HEK293 (cell line): ENCODE data around the gene RPS15.

Experiments used
- BCL11A ChIP-seq: fragments of 450-650 bp; formaldehyde crosslinking; IDR thresholded peaks from 2 replicates; pipeline ENCODE4 v1.5.1; 2016; ENCODE audit warnings: low read depth, missing biosample characterization, missing genetic modification characterization
- FEZF1 ChIP-seq: fragments of 450-650 bp; formaldehyde crosslinking; IDR thresholded peaks from 2 replicates; pipeline ENCODE4 v1.5.1; 2016; ENCODE audit warnings: missing biosample characterization, missing genetic modification characterization
- GLIS1 ChIP-seq: fragments of 450-650 bp; formaldehyde crosslinking; IDR thresholded peaks from 2 replicates; pipeline ENCODE4 v1.5.1; 2016; ENCODE audit warnings: missing biosample characterization, missing genetic modification characterization
- HOXA7 ChIP-seq: sonication (generic); formaldehyde crosslinking; IDR thresholded peaks from 2 replicates; pipeline ENCODE4 v1.8.1; 2022; ENCODE audit warnings: missing genetic modification reagents, borderline replicate concordance
- IKZF3 ChIP-seq: fragments of 450-650 bp; IDR thresholded peaks from 2 replicates; pipeline ENCODE4 v1.5.0; 2018; ENCODE audit warnings: missing biosample characterization, mild to moderate bottlenecking, missing genetic modification characterization, moderate library complexity
- KLF1 ChIP-seq: fragments of 450-650 bp; formaldehyde crosslinking; IDR thresholded peaks from 2 replicates; pipeline ENCODE4 v1.5.1; 2016; ENCODE audit warnings: missing biosample characterization, missing genetic modification characterization
- OSR2 ChIP-seq: fragments of 450-650 bp; formaldehyde crosslinking; IDR thresholded peaks from 2 replicates; pipeline ENCODE4 v1.5.1; 2016; ENCODE audit warnings: missing biosample characterization, missing genetic modification characterization
- SALL2 ChIP-seq: fragments of 450-650 bp; formaldehyde crosslinking; IDR thresholded peaks from 2 replicates; pipeline ENCODE4 v1.5.0; 2017; ENCODE audit warnings: missing biosample characterization, mild to moderate bottlenecking, missing genetic modification characterization, borderline replicate concordance
- SCRT2 ChIP-seq: fragments of 450-650 bp; formaldehyde crosslinking; IDR thresholded peaks from 2 replicates; pipeline ENCODE4 v1.5.1; 2016; ENCODE audit warnings: missing biosample characterization, missing genetic modification characterization
- SP2 ChIP-seq: fragments of 450-650 bp; formaldehyde crosslinking; IDR thresholded peaks from 2 replicates; pipeline ENCODE4 v1.5.1; 2016; ENCODE audit warnings: missing biosample characterization, missing genetic modification characterization
- TCF7L2 ChIP-seq: IDR thresholded peaks from 2 replicates; pipeline ENCODE4 v1.6.1; 2011; ENCODE audit warnings: low read depth, mild to moderate bottlenecking, inconsistent platforms, low read length, moderate library complexity, borderline replicate concordance
- TSHZ1 ChIP-seq: fragments of 450-650 bp; formaldehyde crosslinking; IDR thresholded peaks from 2 replicates; pipeline ENCODE4 v1.5.1; 2016; ENCODE audit warnings: missing biosample characterization, missing genetic modification characterization, borderline replicate concordance
- ZFHX2 ChIP-seq: fragments of 450-650 bp; formaldehyde crosslinking; conservative IDR thresholded peaks from 2 replicates; pipeline ENCODE4 v1.5.1; 2016; ENCODE audit warnings: missing biosample characterization, missing genetic modification characterization
- ZFP41 ChIP-seq: fragments of 450-650 bp; formaldehyde crosslinking; IDR thresholded peaks from 2 replicates; pipeline ENCODE4 v1.5.1; 2016; ENCODE audit warnings: missing biosample characterization, missing genetic modification characterization, borderline replicate concordance
- ZNF140 ChIP-seq: fragments of 450-650 bp; formaldehyde crosslinking; IDR thresholded peaks from 2 replicates; pipeline ENCODE4 v1.5.1; 2016; ENCODE audit warnings: missing biosample characterization, missing genetic modification characterization
- ZNF221 ChIP-seq: fragments of 450-650 bp; formaldehyde crosslinking; IDR thresholded peaks from 2 replicates; pipeline ENCODE4 v1.5.1; 2017; ENCODE audit warnings: missing biosample characterization, missing genetic modification characterization, borderline replicate concordance
- ZNF513 ChIP-seq: fragments of 450-650 bp; IDR thresholded peaks from 2 replicates; pipeline ENCODE4 v1.5.1; 2018; ENCODE audit warnings: missing biosample characterization, missing genetic modification characterization
- ZNF596 ChIP-seq: fragments of 450-650 bp; IDR thresholded peaks from 2 replicates; pipeline ENCODE4 v1.5.0; 2018; ENCODE audit warnings: missing biosample characterization, mild to moderate bottlenecking, missing genetic modification characterization, moderate library complexity
- ZNF664 ChIP-seq: fragments of 450-650 bp; formaldehyde crosslinking; IDR thresholded peaks from 2 replicates; pipeline ENCODE4 v1.5.1; 2016; ENCODE audit warnings: missing biosample characterization, missing genetic modification characterization
- ZNF76 ChIP-seq: fragments of 450-650 bp; formaldehyde crosslinking; IDR thresholded peaks from 2 replicates; pipeline ENCODE4; 2016; ENCODE audit warnings: low read depth, missing biosample characterization, missing genetic modification characterization, borderline replicate concordance
- ZNF776 ChIP-seq: fragments of 450-650 bp; formaldehyde crosslinking; IDR thresholded peaks from 2 replicates; pipeline ENCODE4 v1.5.0; 2017; ENCODE audit warnings: missing biosample characterization, missing genetic modification characterization, borderline replicate concordance
- ZNF830 ChIP-seq: fragments of 450-650 bp; IDR thresholded peaks from 2 replicates; pipeline ENCODE4 v1.5.0; 2018; ENCODE audit warnings: missing biosample characterization, missing genetic modification characterization, low read depth, mild to moderate bottlenecking, moderate library complexity
- TF ChIP-seq, protein P1 (sequence below): fragments of 450-650 bp; formaldehyde crosslinking; conservative IDR thresholded peaks from 2 replicates; pipeline ENCODE4 v1.5.1; 2016; ENCODE audit warnings: low read depth, missing biosample characterization, missing genetic modification characterization
- TF ChIP-seq, protein P2 (sequence below): fragments of 450-650 bp; formaldehyde crosslinking; IDR thresholded peaks from 2 replicates; pipeline ENCODE4 v1.5.1; 2016; ENCODE audit warnings: missing biosample characterization, missing genetic modification characterization
- TF ChIP-seq, protein P3 (sequence below): fragments of 450-650 bp; formaldehyde crosslinking; IDR thresholded peaks from 2 replicates; pipeline ENCODE4 v1.5.1; 2016; ENCODE audit warnings: missing biosample characterization, missing genetic modification characterization

RPS15 gene

DNA sequence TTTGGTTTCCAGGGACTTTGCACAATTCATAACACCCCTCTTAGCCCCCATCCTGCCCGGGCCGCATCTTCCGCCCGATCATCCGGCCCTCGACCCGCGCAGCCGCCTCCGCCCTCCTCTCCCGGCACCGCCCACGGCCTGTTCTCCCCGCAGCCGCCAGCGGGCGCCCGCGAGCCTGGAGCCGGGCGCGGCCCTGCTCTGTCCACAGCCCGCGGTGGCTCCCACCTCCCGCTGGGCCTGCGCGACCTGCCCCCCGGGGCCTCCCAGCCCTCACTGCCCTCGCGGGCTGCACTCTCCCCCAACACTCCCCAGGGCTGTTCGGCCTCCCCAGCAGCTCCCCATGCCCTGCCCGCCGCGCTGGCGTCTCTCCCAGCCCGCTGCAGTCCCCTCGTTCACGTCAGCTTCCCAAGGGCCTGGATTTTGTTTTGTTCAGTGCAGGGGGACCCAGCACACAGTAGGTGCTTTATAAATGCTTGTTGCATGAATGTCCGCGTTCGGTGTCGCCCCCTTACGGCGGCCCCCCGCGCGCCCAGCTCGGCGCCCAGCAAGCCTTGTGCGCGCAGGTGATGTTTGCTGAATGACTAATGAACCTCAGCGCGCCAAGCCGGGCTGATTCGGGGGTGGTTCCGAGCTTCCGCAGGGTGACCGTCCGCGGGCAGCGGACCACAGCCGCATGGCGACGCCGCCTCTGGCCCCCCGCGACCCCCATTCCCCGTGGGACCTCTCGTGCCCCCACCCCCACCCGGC lies 7.2 kb downstream of the RPS15 start (continued):
- TF ChIP-seq TSHZ1 (tag by site-specific recombination), result peak; percentile 46; the same call in 1 of the 2 replicates
- TF ChIP-seq HOXA7 (CRISPR knock-in tag), result no peak
- TF ChIP-seq ZNF140 (tag by site-specific recombination), result no peak
- TF ChIP-seq ZNF76, result 0 out of 2 replicates have a peak, but pooled peaks have one; percentile 65
- peak; percentile 58; the same call in 1 of the 2 replicates for TF ChIP-seq ZNF596 (tag by site-specific recombination)
- TF ChIP-seq OSR2 (tag by site-specific recombination), result peak; percentile 78
- no peak for TF ChIP-seq FEZF1 (tag by site-specific recombination)
- TF ChIP-seq ZNF513 (tag by site-specific recombination), result no peak
- peak; percentile 98 for TF ChIP-seq ZFHX2 (tag by site-specific recombination)
- TF ChIP-seq ZNF664, result no peak
- no peak for TF ChIP-seq ZFP41
- TF ChIP-seq BCL11A (tag by site-specific recombination), result peak; percentile 86; the same call in 1 of the 2 replicates
- no peak for TF ChIP-seq ZNF830
- TF ChIP-seq, protein P1, sequence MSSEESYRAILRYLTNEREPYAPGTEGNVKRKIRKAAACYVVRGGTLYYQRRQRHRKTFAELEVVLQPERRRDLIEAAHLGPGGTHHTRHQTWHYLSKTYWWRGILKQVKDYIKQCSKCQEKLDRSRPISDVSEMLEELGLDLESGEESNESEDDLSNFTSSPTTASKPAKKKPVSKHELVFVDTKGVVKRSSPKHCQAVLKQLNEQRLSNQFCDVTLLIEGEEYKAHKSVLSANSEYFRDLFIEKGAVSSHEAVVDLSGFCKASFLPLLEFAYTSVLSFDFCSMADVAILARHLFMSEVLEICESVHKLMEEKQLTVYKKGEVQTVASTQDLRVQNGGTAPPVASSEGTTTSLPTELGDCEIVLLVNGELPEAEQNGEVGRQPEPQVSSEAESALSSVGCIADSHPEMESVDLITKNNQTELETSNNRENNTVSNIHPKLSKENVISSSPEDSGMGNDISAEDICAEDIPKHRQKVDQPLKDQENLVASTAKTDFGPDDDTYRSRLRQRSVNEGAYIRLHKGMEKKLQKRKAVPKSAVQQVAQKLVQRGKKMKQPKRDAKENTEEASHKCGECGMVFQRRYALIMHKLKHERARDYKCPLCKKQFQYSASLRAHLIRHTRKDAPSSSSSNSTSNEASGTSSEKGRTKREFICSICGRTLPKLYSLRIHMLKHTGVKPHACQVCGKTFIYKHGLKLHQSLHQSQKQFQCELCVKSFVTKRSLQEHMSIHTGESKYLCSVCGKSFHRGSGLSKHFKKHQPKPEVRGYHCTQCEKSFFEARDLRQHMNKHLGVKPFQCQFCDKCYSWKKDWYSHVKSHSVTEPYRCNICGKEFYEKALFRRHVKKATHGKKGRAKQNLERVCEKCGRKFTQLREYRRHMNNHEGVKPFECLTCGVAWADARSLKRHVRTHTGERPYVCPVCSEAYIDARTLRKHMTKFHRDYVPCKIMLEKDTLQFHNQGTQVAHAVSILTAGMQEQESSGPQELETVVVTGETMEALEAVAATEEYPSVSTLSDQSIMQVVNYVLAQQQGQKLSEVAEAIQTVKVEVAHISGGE (tag by site-specific recombination), result no peak; the same call in 1 of the 2 replicates
- no peak for TF ChIP-seq SALL2 (tag by site-specific recombination)
- no peak for TF ChIP-seq ZNF221 (tag by site-specific recombination)
- no peak for TF ChIP-seq ZNF776 (tag by site-specific recombination)
- TF ChIP-seq KLF1 (tag by site-specific recombination), result peak; percentile 75
- TF ChIP-seq SP2, result peak; percentile 59
- TF ChIP-seq, protein P2, sequence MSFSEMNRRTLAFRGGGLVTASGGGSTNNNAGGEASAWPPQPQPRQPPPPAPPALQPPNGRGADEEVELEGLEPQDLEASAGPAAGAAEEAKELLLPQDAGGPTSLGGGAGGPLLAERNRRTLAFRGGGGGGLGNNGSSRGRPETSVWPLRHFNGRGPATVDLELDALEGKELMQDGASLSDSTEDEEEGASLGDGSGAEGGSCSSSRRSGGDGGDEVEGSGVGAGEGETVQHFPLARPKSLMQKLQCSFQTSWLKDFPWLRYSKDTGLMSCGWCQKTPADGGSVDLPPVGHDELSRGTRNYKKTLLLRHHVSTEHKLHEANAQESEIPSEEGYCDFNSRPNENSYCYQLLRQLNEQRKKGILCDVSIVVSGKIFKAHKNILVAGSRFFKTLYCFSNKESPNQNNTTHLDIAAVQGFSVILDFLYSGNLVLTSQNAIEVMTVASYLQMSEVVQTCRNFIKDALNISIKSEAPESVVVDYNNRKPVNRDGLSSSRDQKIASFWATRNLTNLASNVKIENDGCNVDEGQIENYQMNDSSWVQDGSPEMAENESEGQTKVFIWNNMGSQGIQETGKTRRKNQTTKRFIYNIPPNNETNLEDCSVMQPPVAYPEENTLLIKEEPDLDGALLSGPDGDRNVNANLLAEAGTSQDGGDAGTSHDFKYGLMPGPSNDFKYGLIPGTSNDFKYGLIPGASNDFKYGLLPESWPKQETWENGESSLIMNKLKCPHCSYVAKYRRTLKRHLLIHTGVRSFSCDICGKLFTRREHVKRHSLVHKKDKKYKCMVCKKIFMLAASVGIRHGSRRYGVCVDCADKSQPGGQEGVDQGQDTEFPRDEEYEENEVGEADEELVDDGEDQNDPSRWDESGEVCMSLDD (tag by site-specific recombination), result peak; percentile 90
- peak; percentile 98 for TF ChIP-seq GLIS1 (tag by site-specific recombination)
- TF ChIP-seq TCF7L2, result no peak
- peak; percentile 88 for TF ChIP-seq IKZF3 (tag by site-specific recombination)
- TF ChIP-seq, protein P3, sequence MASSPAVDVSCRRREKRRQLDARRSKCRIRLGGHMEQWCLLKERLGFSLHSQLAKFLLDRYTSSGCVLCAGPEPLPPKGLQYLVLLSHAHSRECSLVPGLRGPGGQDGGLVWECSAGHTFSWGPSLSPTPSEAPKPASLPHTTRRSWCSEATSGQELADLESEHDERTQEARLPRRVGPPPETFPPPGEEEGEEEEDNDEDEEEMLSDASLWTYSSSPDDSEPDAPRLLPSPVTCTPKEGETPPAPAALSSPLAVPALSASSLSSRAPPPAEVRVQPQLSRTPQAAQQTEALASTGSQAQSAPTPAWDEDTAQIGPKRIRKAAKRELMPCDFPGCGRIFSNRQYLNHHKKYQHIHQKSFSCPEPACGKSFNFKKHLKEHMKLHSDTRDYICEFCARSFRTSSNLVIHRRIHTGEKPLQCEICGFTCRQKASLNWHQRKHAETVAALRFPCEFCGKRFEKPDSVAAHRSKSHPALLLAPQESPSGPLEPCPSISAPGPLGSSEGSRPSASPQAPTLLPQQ, result 0 out of 2 replicates have a peak, but pooled peaks have one; percentile 79
- TF ChIP-seq SCRT2, result peak; percentile 96
